NCI-H1417 treated with DMSO at 0.1 percent for 48 hours (cell line): Measurements from ENCODE around the gene SNAI3.

Source experiments
- DNase-seq: peaks from one replicate; lab custom pipeline; 2025; lab: John Stamatoyannopoulos, UW

SNAI3 gene

DNA sequence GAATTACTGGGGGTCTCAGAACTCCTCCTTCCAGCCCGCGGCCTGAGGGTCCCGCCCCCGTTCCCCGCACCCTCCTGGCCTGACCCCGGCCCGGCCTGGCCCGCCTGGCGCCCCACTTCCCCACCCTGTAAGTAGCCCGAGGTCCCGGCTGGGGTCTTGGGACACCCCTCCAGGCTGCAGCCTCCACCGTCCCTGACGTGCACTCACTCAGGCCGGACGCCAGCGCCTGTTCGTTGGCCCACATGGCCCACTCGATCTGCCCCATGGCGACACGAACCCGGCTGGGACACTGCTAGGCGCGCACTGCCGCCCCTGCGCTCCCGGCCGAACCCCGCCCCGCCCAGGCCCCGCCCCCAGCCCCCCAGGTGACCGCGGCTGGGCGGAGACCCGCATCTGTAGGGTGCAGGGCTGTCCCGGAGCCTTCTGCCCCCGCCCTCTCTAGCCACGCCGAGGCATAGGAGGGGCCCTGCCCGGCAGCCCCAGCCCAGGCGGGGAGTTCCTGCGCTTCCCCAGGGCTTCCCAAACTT is 35.5 kb downstream of the SNAI3 start, which contains the start of gene CYBA:
TSS of gene CYBA (minus strand) at position 305 of the 527 bp plus-strand sequence. CDS start at position 265, 40 bp downstream.
- no peak for DNase-seq

GRCh38 chr16:88649924-88650748 is 36.2 kb downstream of the SNAI3 start:
- no peak for DNase-seq

GRCh38 chr16:88649195-88649923 is 36.9 kb downstream of the SNAI3 start:
- DNase-seq, result no peak

DNA sequence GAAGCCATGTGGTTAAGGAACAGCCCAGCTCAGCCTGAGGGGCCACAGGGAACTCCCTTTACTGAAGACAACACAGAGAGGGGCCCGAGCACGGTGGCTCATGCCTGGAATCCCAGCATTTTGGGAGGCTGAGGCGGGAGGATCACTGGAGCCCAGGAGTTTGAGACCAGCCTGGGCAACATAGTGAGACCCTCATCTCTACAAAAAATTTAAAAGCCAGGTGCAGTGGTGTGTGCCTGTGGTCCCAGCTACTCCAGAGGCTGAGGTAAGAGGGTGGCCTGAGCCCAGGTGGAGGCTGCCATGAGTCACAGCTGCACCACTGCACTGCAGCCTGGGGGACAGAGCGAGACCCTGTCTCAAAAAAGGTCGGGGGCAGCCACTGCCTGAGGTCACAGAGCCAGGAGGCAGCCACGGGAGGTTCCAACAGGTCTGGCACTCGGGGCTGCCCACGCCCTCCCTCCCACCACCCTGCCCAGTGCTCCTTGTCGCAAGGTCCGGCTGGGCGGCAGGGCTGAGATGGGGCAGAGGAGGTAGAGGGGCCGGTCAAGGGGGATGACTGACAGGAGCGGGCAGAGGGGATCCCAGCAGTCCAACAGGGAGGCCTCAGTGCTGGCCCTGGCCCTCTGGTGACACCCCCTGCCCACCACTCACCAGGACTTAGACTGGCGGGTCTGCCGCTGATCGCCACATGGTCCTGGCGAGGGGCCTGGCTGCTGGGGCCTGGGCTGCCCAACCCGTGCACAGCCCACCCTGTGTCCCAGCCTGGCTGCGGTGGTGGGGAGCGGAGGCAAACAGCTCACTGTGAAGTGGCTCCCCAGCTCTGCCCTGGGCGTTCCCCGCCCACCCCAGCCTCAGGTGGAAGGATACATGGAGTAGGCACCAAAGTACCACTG is 38.9 kb downstream of the SNAI3 start:
- no peak for DNase-seq

DNA sequence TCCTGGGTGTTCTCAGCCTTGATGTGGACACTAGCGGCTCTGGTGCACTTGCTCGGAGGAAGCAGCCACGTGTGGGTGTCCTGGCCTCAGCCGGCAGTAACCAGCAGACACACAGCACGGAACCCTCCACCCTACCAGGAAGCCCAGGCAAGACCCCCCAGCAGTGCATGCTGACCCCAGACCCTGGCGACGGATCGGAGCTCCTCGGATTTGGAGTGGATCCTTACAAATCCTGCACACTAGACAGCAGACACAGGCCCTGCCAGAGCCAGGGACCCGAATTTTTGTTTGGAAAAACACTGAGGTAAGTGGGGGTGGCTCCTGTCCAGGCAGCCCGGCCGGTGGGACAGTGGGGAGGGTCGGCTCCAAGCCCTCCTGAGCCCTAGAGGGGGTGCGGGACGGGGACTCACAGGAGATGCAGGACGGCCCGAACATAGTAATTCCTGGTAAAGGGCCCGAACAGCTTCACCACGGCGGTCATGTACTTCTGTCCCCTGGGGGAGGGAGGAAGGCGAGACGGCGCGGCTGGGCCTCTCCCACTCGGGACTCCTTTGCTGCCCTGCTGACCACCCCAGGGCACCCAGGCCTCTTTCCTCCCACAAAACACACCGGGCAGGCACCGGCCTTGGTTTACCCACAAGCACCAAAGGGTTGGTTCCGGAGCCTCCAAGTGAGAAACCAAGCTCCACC is 39.8 kb downstream of the SNAI3 start:
- no peak for DNase-seq

DNA sequence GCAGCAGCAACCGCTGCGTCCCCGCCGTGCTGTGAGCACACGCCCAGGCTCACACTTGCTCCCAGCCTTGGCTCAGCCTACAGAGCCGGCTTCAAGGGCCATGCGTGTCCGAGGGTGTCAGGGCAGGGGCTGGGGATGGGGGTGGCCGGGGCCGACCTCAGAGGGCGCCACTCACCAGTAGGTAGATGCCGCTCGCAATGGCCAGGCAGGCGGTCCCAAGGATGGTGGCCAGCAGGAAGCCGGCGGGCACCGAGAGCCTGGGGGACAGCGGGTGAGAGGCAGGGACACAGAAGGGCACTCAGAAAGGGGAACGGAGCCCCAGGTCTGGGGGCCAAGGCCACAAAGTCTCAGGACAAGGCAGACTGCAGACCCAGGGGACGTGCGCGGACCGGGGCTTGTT is 40.4 kb downstream of the SNAI3 start:
- no peak for DNase-seq

GRCh38 chr16:88645455-88645854 is 40.9 kb downstream of the SNAI3 start:
- no peak for DNase-seq

GRCh38 chr16:88643644-88643932 is 42.7 kb downstream of the SNAI3 start:
- no peak for DNase-seq

- no peak for DNase-seq
These were observed 43.2 kb downstream of the SNAI3 start for GRCh38 chr16:88642881-88643643.

DNA sequence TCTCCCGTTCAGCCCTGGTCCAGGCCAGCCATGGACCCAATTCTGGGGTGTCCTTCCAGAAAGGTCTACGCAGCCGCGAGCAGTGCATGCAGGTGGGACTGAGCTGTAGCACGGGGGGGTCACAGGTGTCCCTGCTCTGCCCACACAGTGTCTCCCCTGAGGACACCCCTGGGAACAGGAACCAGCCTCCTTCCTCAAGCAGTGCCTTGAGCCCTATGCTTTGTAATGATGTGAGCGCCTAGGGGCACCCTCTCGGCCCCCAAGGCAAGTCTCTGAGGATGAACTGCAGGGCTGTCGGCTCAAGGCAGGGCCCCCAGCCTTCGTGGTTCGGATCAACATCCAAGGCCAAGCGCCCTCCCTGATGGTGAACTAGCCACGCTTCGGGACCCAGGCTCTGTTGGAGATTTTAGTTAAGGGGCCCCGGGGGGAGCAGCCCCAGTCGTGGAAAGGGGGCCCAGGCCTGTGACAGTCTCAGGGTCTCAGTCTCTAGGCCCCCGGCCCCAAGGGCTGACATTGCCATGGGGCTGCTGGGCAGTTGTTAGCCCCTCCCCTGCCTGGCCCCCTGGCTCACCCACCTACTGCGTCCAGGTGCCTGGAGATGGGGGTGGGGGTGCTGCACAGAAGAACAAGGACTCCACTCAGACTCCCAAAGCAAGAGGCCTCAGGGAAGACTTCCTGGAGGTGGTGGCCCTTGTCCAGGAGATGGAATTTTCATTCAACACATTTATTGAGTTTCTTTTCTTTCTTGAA is 45.6 kb downstream of the SNAI3 start:
- DNase-seq, result no peak

- DNase-seq, result no peak
These were observed 46.2 kb downstream of the SNAI3 start for GRCh38 chr16:88640039-88640495.

DNA sequence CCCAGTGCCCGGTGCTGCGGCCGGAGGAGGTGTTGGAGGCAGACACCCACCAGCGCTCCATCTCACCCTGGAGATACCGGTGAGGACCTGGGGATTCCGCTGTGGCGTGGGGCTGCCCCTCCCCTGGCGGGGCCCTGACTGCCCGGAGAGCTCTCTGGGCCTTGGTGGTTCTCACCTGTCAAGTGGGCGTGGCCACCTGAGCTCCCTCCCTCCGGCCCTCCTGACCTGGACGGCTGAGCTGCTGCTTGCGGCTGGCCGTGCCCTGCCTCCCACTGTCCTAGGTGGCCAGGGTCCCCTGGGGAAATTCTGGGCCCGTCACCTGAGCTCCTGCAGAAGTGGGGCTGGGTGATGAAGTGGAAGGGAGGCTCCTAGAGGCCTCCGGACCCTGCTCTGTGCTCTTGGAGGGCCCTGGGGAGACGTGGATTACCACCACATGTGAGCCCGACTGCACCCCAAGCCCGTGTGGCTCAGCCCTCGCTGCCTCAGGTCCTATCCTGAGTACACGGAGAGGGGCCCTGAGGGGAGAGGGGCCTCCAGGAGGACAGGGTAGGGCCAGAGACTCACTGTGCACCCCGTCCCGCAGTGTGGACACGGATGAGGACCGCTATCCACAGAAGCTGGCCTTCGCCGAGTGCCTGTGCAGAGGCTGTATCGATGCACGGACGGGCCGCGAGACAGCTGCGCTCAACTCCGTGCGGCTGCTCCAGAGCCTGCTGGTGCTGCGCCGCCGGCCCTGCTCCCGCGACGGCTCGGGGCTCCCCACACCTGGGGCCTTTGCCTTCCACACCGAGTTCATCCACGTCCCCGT is 46.9 kb downstream of the SNAI3 start:
- DNase-seq, result no peak

- no peak for DNase-seq
These were observed 47.7 kb downstream of the SNAI3 start, which contains the start of gene IL17C for GRCh38 chr16:88638323-88639230. TSS of gene IL17C (plus strand) at chr16:88638572. CDS start at chr16:88638642, 70 bp downstream.

DNA sequence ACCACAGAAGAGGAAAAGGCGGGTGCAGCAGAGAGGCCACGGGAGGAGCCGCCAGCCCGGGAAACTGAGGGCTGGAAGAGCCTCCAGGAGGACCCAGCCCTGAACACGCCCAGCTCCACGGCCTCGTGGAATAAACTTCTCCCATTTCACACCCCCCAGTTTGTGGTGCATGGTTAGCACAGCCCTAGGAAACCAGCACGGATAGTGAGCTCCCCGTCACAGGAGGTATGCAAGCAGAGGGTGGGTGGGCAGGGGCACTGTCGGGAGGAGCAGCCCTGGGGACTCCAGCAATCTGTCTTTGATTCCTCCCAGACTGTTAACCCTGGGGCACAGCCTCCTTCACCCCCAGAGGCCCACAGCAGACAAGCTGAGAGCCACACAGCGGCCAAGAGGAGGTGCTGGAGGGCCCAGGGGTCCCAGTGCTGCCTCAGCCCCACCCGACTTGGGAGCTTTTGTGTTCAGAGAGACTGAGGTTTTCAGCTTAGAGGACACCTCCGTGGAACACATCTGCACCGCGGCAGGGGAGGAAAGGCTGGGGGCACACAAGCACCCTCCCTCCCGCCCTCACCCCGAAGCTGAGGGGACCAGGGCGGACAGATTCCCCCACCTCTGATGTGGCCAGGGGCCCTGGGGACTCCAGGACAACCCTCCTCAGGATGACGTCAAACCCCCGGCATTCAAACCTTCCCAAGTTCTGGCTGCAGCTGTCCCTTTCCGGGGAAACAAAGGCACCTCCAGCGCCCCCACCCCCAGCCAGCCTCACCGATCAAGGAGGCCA is 49.6 kb downstream of the SNAI3 start:
- no peak for DNase-seq

- no peak for DNase-seq
These were observed 50.5 kb downstream of the SNAI3 start for GRCh38 chr16:88635671-88636319.

GRCh38 chr16:88634994-88635670 is 51.2 kb downstream of the SNAI3 start:
- DNase-seq, result no peak
